ENCODE measurements around the gene RAPGEF5. TPM values are rescaled to one million over a fixed set of nuclear protein-coding genes. Genes with fewer than 3 reads are reported as not detected.

The RAPGEF5 gene
- total RNA-seq, 1 donor from 2014 or later: 65.8 TPM

DNA sequence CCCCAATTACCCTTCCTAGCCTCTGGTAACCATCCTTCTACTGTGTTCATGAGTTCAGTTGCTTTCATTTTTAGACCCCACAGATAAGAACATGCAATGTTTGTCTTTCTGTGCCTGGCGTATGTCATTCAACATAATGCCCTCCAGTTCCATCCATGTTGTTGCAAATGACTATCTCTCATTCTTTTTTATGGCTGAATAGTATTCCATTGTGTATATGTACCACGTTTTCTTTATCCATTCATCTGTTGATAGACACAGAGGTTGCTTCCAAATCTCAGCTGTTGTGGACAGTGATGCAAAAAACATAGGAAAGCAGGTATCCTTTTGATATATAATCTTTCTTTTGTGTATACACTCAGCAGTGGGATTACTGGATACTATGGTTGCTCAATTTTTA is 51.2 kb downstream of the RAPGEF5 start:
- no peak overlapping the region for H3K4me3 ChIP-seq
- no peak overlapping the region for H3K27ac ChIP-seq
- H3K9me3 ChIP-seq: no peaks in the 10 kb centered on the region
- no peaks in the 10 kb centered on the region for H3K4me1 ChIP-seq
- no peaks in the 10 kb centered on the region for H3K36me3 ChIP-seq
- no peak for DNase-seq (ENCODE audit: low spot score in 2 of 2)
- TF ChIP-seq, protein P1, sequence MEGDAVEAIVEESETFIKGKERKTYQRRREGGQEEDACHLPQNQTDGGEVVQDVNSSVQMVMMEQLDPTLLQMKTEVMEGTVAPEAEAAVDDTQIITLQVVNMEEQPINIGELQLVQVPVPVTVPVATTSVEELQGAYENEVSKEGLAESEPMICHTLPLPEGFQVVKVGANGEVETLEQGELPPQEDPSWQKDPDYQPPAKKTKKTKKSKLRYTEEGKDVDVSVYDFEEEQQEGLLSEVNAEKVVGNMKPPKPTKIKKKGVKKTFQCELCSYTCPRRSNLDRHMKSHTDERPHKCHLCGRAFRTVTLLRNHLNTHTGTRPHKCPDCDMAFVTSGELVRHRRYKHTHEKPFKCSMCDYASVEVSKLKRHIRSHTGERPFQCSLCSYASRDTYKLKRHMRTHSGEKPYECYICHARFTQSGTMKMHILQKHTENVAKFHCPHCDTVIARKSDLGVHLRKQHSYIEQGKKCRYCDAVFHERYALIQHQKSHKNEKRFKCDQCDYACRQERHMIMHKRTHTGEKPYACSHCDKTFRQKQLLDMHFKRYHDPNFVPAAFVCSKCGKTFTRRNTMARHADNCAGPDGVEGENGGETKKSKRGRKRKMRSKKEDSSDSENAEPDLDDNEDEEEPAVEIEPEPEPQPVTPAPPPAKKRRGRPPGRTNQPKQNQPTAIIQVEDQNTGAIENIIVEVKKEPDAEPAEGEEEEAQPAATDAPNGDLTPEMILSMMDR (IDR thresholded peaks at IDR 0.05): no peak
- intact Hi-C loops (cut with DNase I): no loop called here
- no peaks in the 10 kb centered on the region for H3K27me3 ChIP-seq

DNA sequence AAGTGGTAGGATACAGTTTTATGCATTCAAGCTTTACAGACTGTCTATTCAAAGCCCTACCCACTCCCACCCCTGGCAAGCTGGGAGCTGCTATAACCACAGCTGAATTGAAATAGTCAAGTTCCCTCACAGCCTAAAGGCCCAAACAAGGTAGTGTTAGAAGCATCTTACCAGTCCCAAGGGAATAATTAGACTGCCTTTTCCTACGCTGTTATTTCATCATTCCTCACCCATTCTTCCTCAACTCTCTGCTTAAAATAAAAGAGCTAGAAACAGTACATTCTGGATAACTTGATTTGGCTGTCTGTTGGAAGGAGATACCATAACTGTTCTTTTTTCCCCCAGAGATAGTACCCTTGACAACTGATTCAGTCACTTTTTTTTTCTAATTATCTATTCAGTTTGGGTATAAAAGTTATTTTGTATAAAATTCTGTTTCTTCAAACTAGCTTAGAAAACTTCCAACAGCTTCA is 54.0 kb downstream of the RAPGEF5 start:
- H3K4me1 ChIP-seq: no peaks in the 10 kb centered on the region
- H3K27ac ChIP-seq: no peak overlapping the region
- intact Hi-C loops (cut with DNase I): no loop called here
- TF ChIP-seq, protein P1 (IDR thresholded peaks at IDR 0.05): no peak
- no peak overlapping the region for H3K4me3 ChIP-seq
- H3K27me3 ChIP-seq: no peaks in the 10 kb centered on the region
- no peak for DNase-seq (ENCODE audit: low spot score in 2 of 2)
- no peaks in the 10 kb centered on the region for H3K9me3 ChIP-seq
- H3K36me3 ChIP-seq: no peaks in the 10 kb centered on the region

DNA sequence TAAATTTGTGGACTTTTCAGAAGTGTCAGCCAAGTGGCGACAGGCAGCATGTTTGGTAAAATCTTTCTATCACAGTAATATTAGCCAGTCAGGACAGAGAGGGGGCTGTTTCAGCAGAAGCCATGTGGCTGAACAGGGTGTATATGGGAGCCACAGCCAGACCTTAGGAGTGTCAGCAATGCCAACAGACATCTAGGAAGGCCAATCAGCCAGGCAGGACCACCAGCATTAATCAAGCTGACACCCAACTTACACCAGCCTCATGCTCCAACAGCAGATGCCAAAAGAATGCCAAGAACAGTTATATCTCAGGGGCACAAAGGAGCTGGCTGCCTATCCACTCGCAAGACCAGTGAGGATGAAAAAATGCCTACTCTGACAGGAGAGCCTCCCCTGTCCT is 54.8 kb downstream of the RAPGEF5 start:
- Histone ChIP-seq H3K27ac (no peak overlapping the region), H3K4me1 (no peaks in the 10 kb centered on the region), H3K9me3 (no peaks in the 10 kb centered on the region), H3K27me3 (no peaks in the 10 kb centered on the region), H3K36me3 (no peaks in the 10 kb centered on the region), H3K4me3 (no peak overlapping the region)
- TF ChIP-seq, protein P1 (IDR thresholded peaks at IDR 0.05): no peak
- no peak for DNase-seq (ENCODE audit: low spot score in 2 of 2)
- intact Hi-C loops (cut with DNase I): no loop called here

DNA sequence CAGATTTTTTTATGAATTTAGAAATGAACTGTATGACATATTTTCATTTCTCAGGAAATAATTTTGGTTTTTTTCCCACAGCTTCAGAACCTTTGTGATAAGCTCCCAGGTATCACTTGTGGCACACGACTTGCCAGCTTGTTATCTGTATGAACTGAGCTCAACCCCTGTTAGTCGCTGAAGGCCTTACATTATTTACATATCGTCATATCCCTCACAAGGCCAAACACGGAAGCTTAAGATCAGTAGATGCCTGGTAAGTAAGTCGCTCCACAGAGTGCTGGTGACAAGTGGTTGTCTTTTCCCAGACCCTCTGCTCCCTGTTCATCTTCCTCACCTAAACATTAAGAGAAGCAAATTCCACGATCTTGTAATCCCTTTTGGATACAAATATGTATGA is 55.2 kb downstream of the RAPGEF5 start:
- no peak overlapping the region for H3K27ac ChIP-seq
- TF ChIP-seq, protein P1 (IDR thresholded peaks at IDR 0.05): no peak
- no peaks in the 10 kb centered on the region for H3K36me3 ChIP-seq
- H3K27me3 ChIP-seq: no peaks in the 10 kb centered on the region
- no peak overlapping the region for H3K4me3 ChIP-seq
- intact Hi-C loops (cut with DNase I): no loop called here
- DNase-seq (ENCODE audit: low spot score in 2 of 2): no peak
- H3K4me1 ChIP-seq: no peaks in the 10 kb centered on the region
- no peaks in the 10 kb centered on the region for H3K9me3 ChIP-seq

DNA sequence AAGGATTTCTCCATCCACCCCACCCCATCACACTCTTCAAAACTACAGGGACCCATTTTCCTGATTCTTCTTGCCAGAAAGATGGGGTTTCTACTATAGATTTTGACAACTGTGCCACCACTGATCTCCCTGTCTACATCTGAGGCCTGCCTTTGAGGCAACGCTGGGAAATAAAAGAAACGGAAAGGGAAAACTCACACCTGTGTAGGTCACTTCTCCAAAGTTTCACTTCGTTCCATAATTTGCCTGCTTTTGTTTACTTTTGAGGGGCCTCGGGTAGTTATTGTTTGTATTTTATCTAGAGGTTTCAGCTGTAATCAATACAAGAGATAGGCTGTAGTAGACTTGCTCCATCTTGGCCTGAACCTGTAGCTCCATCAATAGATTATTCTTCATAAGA is 56.1 kb downstream of the RAPGEF5 start:
- Histone ChIP-seq H3K4me1 (no peaks in the 10 kb centered on the region), H3K9me3 (no peaks in the 10 kb centered on the region), H3K36me3 (no peaks in the 10 kb centered on the region), H3K27ac (no peak overlapping the region), H3K27me3 (no peaks in the 10 kb centered on the region), H3K4me3 (no peak overlapping the region)
- no peak for DNase-seq (ENCODE audit: low spot score in 2 of 2)
- TF ChIP-seq, protein P1 (IDR thresholded peaks at IDR 0.05): no peak
- intact Hi-C loops (cut with DNase I): no loop called here

DNA sequence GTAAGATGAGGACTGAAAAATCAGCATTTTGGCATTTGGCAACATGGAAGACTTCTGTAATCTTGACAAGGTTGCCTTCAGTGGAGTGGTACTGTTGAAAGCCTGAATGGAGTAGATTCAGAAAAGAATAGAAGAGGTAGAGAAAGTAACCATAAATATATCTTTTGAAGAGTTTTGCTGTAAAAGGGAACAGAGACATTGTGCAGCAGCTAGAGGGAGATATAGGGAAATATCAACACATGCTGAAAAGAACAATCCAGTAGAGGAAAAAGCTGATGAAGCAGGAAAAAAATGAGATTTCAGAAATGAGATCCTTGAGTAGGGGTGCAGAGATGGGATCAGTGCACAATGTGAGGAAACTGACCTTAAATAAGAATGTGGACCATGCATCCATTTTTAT is 60.0 kb downstream of the RAPGEF5 start:
- no peak for DNase-seq (ENCODE audit: low spot score in 2 of 2)
- H3K27ac ChIP-seq: no peak overlapping the region
- intact Hi-C loops (cut with DNase I): no loop called here
- H3K4me1 ChIP-seq: no peaks in the 10 kb centered on the region
- TF ChIP-seq, protein P1 (IDR thresholded peaks at IDR 0.05): no peak
- H3K36me3 ChIP-seq: no peaks in the 10 kb centered on the region
- H3K4me3 ChIP-seq: no peak overlapping the region
- no peaks in the 10 kb centered on the region for H3K9me3 ChIP-seq
- no peaks in the 10 kb centered on the region for H3K27me3 ChIP-seq

Measured in ascending aorta (tissue), 2 donors.